Activated CD8-positive, alpha-beta T cell treated with anti-CD3 and anti-CD28 coated beads for 36 hours (primary cell): Measurements from ENCODE around the gene GNRHR. TPM values are rescaled to one million over a fixed set of nuclear protein-coding genes. Genes with fewer than 3 reads are reported as not detected.
A peak's percentile ranks its signal among the peaks of the same experiment; 100 is the strongest.

ENCODE experiments used
- ATAC-seq: fragments of 200-7000 bp; cut with Tn5 transposase; one replicate; pipeline ENCODE4 v1.10.0; 2021; ENCODE audit warnings: mild to moderate bottlenecking, moderate library complexity
- CTCF ChIA-PET: fragments of 350-600 bp; sonication (Branson Sonifier 250); formaldehyde crosslinking; loops from one replicate; lab custom pipeline; 2021; ENCODE audit warnings: antibody characterized with exemption; lab: Charles Lee
- POLR2A ChIA-PET: fragments of 350-600 bp; sonication (Branson Sonifier 250); formaldehyde crosslinking; loops from one replicate; lab custom pipeline; 2021; ENCODE audit warnings: antibody characterized with exemption; lab: Charles Lee
- DNase-seq: peaks from one replicate; pipeline ENCODE4 v3.0.0-alpha.2; 2020
- H3K27ac Mint-ChIP-seq: one replicate; pipeline ENCODE4 v1.8.0; 2021; ENCODE audit warnings: mild to moderate bottlenecking, mixed read lengths
- H3K27me3 Mint-ChIP-seq: one replicate; pipeline ENCODE4 v1.8.0; 2021; ENCODE audit warnings: mixed read lengths
- H3K36me3 Mint-ChIP-seq: one replicate; pipeline ENCODE4 v1.8.0; 2021; ENCODE audit warnings: low read depth, mixed read lengths
- H3K4me1 Mint-ChIP-seq: one replicate; pipeline ENCODE4 v1.8.0; 2021; ENCODE audit warnings: low read depth, mixed read lengths
- H3K4me3 Mint-ChIP-seq: one replicate; pipeline ENCODE4 v1.8.0; 2021; ENCODE audit warnings: mild to moderate bottlenecking, moderate library complexity, mixed read lengths
- H3K9me3 Mint-ChIP-seq: one replicate; pipeline ENCODE4 v1.8.0; 2021; ENCODE audit warnings: mixed read lengths
- intact Hi-C: fragments of 100-400 bp; cut with micrococcal nuclease; formaldehyde crosslinking; loops from one replicate; pipeline ENCODE4 v1.10.0; 2022
- total RNA-seq, 2 experiments: library from RNA; stranded (reverse); gene quantifications; one replicate each; pipeline ENCODE4 v1.2.3, GENCODE V29; 2021
- TF ChIP-seq, protein P1 (sequence below): fragments of 200-600 bp; IDR thresholded peaks from one replicate; pipeline ENCODE4 v1.8.0; 2022; ENCODE audit warnings: antibody characterized with exemption, mild to moderate bottlenecking

The GNRHR gene
- total RNA-seq, 2 experiments from 2014 or later: not detected

- no peak for DNase-seq
- TF ChIP-seq, protein P1, sequence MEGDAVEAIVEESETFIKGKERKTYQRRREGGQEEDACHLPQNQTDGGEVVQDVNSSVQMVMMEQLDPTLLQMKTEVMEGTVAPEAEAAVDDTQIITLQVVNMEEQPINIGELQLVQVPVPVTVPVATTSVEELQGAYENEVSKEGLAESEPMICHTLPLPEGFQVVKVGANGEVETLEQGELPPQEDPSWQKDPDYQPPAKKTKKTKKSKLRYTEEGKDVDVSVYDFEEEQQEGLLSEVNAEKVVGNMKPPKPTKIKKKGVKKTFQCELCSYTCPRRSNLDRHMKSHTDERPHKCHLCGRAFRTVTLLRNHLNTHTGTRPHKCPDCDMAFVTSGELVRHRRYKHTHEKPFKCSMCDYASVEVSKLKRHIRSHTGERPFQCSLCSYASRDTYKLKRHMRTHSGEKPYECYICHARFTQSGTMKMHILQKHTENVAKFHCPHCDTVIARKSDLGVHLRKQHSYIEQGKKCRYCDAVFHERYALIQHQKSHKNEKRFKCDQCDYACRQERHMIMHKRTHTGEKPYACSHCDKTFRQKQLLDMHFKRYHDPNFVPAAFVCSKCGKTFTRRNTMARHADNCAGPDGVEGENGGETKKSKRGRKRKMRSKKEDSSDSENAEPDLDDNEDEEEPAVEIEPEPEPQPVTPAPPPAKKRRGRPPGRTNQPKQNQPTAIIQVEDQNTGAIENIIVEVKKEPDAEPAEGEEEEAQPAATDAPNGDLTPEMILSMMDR: no peak
- H3K27me3 Mint-ChIP-seq: no peaks in the 10 kb centered on the region
- intact Hi-C loops: no loop called here
- peaks cover 28% of the 10 kb centered on the region for H3K36me3 Mint-ChIP-seq
- CTCF ChIA-PET: interaction anchor here (1.1 to 1.2 kb wide), 2 partner anchors 11 to 28 kb away, joined by 3 read pairs; no protein-coding TSS in a partner anchor
- no peak overlapping the region for H3K27ac Mint-ChIP-seq
- H3K9me3 Mint-ChIP-seq: no peaks in the 10 kb centered on the region
- no peak for ATAC-seq
- H3K4me1 Mint-ChIP-seq: no peaks in the 10 kb centered on the region
- no peak overlapping the region for H3K4me3 Mint-ChIP-seq
- POLR2A ChIA-PET: interaction anchor here (0.6 to 1.5 kb wide), 2 partner anchors 10 to 179 kb away, joined by 3 to 5 read pairs; no protein-coding TSS in a partner anchor
Measured at GRCh38 chr4:67721315-67721769, 32.8 kb downstream of the GNRHR start.

- no peak for ATAC-seq
- POLR2A ChIA-PET: interaction anchor here (1.5 kb wide), 1 partner anchor 8 kb away, joined by 5 read pairs; no protein-coding TSS in a partner anchor
Measured at GRCh38 chr4:67719953-67720617, 34.1 kb downstream of the GNRHR start.

GRCh38 chr4:67718848-67719247 is 35.3 kb downstream of the GNRHR start:
- DNase-seq: no peak
- H3K27me3 Mint-ChIP-seq: no peaks in the 10 kb centered on the region
- H3K27ac Mint-ChIP-seq: no peak overlapping the region
- CTCF ChIA-PET: no interaction called here
- intact Hi-C loops: no loop called here
- peaks cover 9% of the 10 kb centered on the region for H3K4me1 Mint-ChIP-seq
- TF ChIP-seq, protein P1: no peak
- POLR2A ChIA-PET: no interaction called here
- no peak overlapping the region for H3K4me3 Mint-ChIP-seq
- peaks cover 1% of the 10 kb centered on the region for H3K9me3 Mint-ChIP-seq
- peaks cover 39% of the 10 kb centered on the region for H3K36me3 Mint-ChIP-seq
- ATAC-seq: no peak

More at GRCh38 chr4:67719953-67720617, 34.1 kb downstream of the GNRHR start:
- Mint-ChIP-seq H3K27ac (no peak overlapping the region), H3K36me3 (peaks cover 36% of the 10 kb centered on the region), H3K4me3 (no peak overlapping the region), H3K4me1 (no peaks in the 10 kb centered on the region), H3K27me3 (no peaks in the 10 kb centered on the region), H3K9me3 (no peaks in the 10 kb centered on the region)
- no peak for DNase-seq
- TF ChIP-seq, protein P1: no peak
- intact Hi-C loops: no loop called here
- CTCF ChIA-PET: interaction anchor here (1.0 to 1.2 kb wide), 2 partner anchors 26 to 29 kb away, joined by 3 read pairs; no protein-coding TSS in a partner anchor

GRCh38 chr4:67717586-67717985 is 36.6 kb downstream of the GNRHR start:
- no peaks in the 10 kb centered on the region for H3K27me3 Mint-ChIP-seq
- intact Hi-C loops: no loop called here
- peaks cover 1% of the 10 kb centered on the region for H3K9me3 Mint-ChIP-seq
- H3K27ac Mint-ChIP-seq: no peak overlapping the region
- no peak for ATAC-seq
- POLR2A ChIA-PET: interaction anchor here (0.6 to 0.7 kb wide), 2 partner anchors 16 to 55 kb away, joined by 3 to 4 read pairs; no protein-coding TSS in a partner anchor
- no peak overlapping the region for H3K4me3 Mint-ChIP-seq
- CTCF ChIA-PET: interaction anchor here (0.7 to 1.2 kb wide), 2 partner anchors 10 to 29 kb away, joined by 3 to 4 read pairs; no protein-coding TSS in a partner anchor
- TF ChIP-seq, protein P1: no peak
- DNase-seq: no peak
- peaks cover 16% of the 10 kb centered on the region for H3K4me1 Mint-ChIP-seq
- H3K36me3 Mint-ChIP-seq: peaks cover 43% of the 10 kb centered on the region

- no peak for ATAC-seq
- Mint-ChIP-seq H3K9me3 (peaks cover 1% of the 10 kb centered on the region), H3K27me3 (no peaks in the 10 kb centered on the region), H3K4me3 (no peak overlapping the region), H3K27ac (peak overlapping the region; percentile 90), H3K36me3 (peaks cover 25% of the 10 kb centered on the region), H3K4me1 (peaks cover 30% of the 10 kb centered on the region)
- ChIA-PET POLR2A (interaction anchor here (2.3 kb wide), 1 partner anchor 14 kb away, joined by 6 read pairs; the partner anchor contains the start of gene UBA6), CTCF (interaction anchor here (1.0 to 1.4 kb wide), 2 partner anchors 14 to 34 kb away, joined by 3 to 6 read pairs; partner anchors contain the start of gene UBA6)
- intact Hi-C loops: no loop called here
- TF ChIP-seq, protein P1: no peak
- no peak for DNase-seq
Measured at GRCh38 chr4:67714955-67715354, 39.2 kb downstream of the GNRHR start.
